GM13977 (cell line): ENCODE data around the gene MTMR10.

ENCODE experiments used
- DNase-seq: peaks from one replicate; pipeline ENCODE4 v3.0.0; 2012; ENCODE audit warnings: low spot score
- in situ Hi-C: fragments of 300-500 bp; cut with MboI; formaldehyde crosslinking; loops from one replicate; pipeline ENCODE4 v1.12.0; 2022; ENCODE audit warnings: low sequenced_read_pairs, low pct_unique_long_range_greater_than_20kb, mixed read lengths, inconsistent platforms; ENCODE audit not compliant: unreplicated experiment
- TF ChIP-seq, protein P1 (sequence below): IDR thresholded peaks from 2 replicates; pipeline ENCODE4 v1.5.1; 2012; ENCODE audit warnings: mild to moderate bottlenecking, control low read depth; ENCODE audit not compliant: insufficient read depth; ENCODE audit errors: extremely low read depth, missing control alignments

Gene MTMR10

DNA sequence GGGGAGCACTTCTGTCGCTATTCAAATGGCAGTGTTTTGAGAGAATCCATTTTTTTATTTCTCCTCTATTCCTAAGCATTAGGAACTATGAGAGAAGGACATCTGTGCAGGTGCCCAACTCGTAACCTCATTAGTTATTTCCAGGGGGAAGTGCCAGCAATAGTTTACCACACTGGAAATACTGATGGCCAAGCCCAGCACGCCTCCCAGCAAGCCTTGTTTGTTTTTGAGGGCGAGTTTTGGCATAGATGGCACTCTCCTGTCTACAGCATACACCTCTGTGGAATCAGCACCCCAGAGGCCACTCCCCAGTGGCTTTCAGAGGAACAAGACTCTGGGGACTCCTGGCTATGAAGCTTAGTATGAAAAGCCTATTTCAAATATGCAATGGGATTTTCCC, 51.1 kb downstream of the MTMR10 start:
- no peak for DNase-seq
- in situ Hi-C loops: no loop called here
- TF ChIP-seq, protein P1, sequence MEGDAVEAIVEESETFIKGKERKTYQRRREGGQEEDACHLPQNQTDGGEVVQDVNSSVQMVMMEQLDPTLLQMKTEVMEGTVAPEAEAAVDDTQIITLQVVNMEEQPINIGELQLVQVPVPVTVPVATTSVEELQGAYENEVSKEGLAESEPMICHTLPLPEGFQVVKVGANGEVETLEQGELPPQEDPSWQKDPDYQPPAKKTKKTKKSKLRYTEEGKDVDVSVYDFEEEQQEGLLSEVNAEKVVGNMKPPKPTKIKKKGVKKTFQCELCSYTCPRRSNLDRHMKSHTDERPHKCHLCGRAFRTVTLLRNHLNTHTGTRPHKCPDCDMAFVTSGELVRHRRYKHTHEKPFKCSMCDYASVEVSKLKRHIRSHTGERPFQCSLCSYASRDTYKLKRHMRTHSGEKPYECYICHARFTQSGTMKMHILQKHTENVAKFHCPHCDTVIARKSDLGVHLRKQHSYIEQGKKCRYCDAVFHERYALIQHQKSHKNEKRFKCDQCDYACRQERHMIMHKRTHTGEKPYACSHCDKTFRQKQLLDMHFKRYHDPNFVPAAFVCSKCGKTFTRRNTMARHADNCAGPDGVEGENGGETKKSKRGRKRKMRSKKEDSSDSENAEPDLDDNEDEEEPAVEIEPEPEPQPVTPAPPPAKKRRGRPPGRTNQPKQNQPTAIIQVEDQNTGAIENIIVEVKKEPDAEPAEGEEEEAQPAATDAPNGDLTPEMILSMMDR: no peak

DNA sequence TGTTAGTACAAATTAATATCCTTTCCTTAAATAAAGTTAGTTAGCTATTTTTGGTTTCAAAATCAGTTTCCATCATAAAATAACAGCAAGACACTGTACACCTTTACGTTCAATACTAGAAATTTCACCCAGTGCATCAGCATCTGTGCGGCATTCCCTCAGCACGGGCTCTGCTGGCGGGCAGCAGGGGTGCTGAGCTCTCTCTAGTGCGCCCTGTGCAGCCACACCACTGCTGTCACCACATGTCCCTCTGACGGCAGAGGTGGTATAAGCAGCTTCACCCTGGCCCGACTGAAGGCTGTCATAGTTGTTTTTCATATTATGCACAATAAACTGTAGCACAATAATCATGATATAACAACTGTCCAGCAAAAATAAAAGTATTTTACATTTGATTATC, 52.3 kb downstream of the MTMR10 start:
- in situ Hi-C loops: no loop called here
- TF ChIP-seq, protein P1: no peak
- DNase-seq: no peak

DNA sequence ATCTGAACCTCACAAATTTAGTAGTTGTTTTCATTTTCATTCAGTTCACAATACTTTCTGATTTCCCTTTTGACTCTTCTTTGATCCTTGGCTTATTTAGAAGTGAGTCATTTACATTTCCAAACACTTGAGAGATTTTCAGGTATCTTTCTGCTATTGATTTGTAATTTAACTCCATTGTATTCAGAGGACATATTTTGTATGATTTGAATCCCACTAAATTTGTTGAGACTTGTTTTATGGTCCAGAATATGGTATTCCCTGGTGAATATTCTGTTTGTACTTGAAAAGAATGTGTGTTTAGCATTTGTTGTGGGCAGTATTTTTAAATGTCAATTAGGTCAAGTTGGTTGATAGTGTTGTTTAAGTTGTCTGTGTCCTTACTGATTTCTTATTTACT, 58.1 kb downstream of the MTMR10 start:
- no peak for DNase-seq
- in situ Hi-C loops: no loop called here
- TF ChIP-seq, protein P1: no peak

DNA sequence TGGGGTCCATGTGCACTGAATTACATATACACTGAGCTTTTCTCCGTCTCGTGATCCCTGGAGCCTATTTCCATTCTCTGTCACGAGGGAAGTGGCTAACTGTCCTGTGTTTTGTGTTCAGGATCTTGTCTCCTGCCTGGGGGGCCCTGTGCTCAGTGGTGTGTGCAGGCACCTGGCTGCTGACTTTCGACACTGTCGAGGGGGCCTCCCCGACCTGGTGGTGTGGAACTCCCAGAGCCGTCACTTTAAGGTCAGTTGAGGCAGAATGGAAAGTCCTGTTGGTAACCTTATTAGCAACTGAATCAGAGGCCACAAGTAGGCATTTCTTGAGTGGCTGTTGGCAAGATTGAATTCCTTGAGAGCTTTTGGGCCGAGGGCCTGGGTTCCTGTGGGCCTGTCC, 61.0 kb downstream of the MTMR10 start:
- DNase-seq: no peak
- in situ Hi-C loops: no loop called here
- TF ChIP-seq, protein P1: no peak

DNA sequence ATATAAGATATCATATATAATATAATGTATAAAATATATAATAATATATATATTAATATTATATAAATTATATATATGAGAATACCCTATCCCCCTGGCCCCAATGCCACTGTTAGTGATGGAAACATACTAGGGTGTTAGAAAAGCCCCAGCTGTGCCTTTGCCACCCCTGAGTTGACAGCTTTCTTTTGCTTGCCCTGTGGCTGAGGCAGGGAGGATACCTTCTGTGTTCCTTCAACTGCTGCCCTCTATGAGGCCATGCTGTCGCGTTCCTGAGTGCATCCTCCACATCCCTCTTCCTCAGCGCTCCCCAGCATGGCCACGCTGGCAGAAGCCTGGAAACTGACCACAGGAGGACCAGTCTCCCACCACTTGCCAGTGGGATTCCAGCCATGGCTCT, 61.4 kb downstream of the MTMR10 start:
- DNase-seq: no peak
- TF ChIP-seq, protein P1: no peak
- in situ Hi-C loops: no loop called here

DNA sequence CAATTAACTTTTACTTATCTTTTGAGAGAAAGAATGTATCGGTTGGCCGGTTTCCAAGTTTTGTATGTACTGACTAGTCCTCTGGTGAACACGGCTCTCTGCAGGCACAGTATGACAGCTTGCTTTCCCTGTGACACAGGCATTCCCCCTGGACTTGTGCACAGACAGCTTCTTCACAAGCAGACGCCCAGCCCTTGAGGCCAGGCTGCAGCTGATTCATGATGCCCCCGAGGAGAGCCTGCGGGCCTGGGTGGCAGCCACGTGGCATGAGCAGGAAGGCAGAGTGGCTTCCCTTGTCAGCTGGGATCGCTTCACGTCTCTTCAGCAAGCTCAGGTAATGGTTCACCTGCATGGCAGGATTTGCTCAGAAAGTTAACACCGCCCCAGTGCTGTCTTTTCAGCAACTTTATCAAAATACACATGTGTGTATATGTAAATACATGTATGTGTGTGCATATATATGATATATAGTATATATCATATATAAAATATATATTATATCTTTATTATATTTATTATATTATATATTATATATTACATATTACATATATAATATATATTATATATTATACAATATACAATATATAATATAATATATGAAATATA, 62.3 kb downstream of the MTMR10 start:
- in situ Hi-C loops: no loop called here
- TF ChIP-seq, protein P1: no peak
- DNase-seq: no peak

DNA sequence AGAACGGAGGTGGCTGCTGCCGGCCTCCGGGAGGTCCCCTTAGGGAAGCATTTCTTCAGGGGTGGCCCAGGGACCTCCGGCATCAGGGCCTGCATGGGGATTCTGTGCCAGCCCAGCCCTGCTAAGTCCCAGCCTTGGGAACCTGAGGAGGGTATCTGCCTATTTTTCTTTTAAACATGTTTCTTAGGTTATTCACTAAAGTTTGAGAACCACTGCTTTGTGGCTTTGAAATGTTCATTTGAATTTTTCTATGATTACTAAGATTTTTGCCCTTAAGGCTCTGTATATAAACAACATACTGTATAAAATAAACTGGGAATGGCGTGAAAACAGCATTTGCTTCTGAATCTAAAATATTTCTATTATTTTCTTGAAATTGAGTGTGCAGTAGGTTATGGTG, 63.4 kb downstream of the MTMR10 start:
- TF ChIP-seq, protein P1: no peak
- in situ Hi-C loops: no loop called here
- DNase-seq: no peak
